ENCODE measurements around the gene CBX4. TPM values are rescaled to one million over a fixed set of nuclear protein-coding genes. Genes with fewer than 3 reads are reported as not detected.
A peak's percentile ranks its signal among the peaks of the same experiment; 100 is the strongest.

CBX4 gene
- total and polyA plus RNA-seq, 2 of the 4 experiments (the other 2 are of a cell fraction), result 3.2 to 9.4 TPM

GRCh38 chr17:79849953-79850352, 10.7 kb upstream of the CBX4 start:
- peak overlapping the region; percentile 59 for H2AK9ac ChIP-seq (replicated peaks; ENCODE audit: low read depth, low read length, poor library complexity)
- no TSS peak for BruUV-seq (replicated peaks)
- no peak overlapping the region for H3K4me3 ChIP-seq (ENCODE audit: insufficient read depth, low read depth, low read length)
- no peak overlapping the region for H3K23ac ChIP-seq (ENCODE audit: low read depth, low read length)
- no peak overlapping the region for H3K4me2 ChIP-seq (ENCODE audit: low read depth, low read length)
- H4K5ac ChIP-seq (ENCODE audit: low read depth, low read length), result no peak overlapping the region
- intact Hi-C loops (cut with micrococcal nuclease) (loop anchor here (10.0 kb wide), 1 partner anchor 55 kb away; no protein-coding TSS in a partner anchor), in situ Hi-C loops (cut with MboI; ENCODE audit: low sequenced_read_pairs) (loop anchor here (10.0 kb wide), 1 partner anchor 135 kb away; no protein-coding TSS in a partner anchor), dilution Hi-C loops (cut with HindIII; ENCODE audit: low sequenced_read_pairs, unreplicated experiment) (no loop called here)
- H3K56ac ChIP-seq (ENCODE audit: extremely low read depth, insufficient read depth, low read length), result no peak overlapping the region
- peak overlapping the region; percentile 76 for H2AK5ac ChIP-seq (ENCODE audit: low read depth, low read length)
- no peak overlapping the region for H3K18ac ChIP-seq (ENCODE audit: low read depth, low read length)
- no peak overlapping the region; a peak in 1 of 4 replicates for H4K8ac ChIP-seq (ENCODE audit: low read depth in 2 of 2, low read length in 2 of 2)
- ChIA-PET CTCF (interaction anchor here (0.7 to 2.6 kb wide), 3 partner anchors 10 to 144 kb away, joined by 3 to 8 read pairs (median 3); partner anchors contain the start of gene CBX4), POLR2A (ENCODE audit: unreplicated experiment) (no interaction called here)
- TF ChIP-seq NFE2L2 (IDR thresholded peaks at IDR 0.05; ENCODE audit: low read depth, low read length) (no peak), CHD1 (IDR thresholded peaks at IDR 0.05; ENCODE audit: low read depth, low read length) (no peak), RAD21 (IDR thresholded peaks at IDR 0.05; ENCODE audit: low read length) (no peak), ELK1 (IDR thresholded peaks at IDR 0.05; ENCODE audit: borderline replicate concordance, low read depth, low read length) (no peak), USF2 (IDR thresholded peaks at IDR 0.05; ENCODE audit: low read depth, low read length) (peak; percentile 38; the same call in 1 of the 2 replicates), MXI1 (IDR thresholded peaks at IDR 0.05; ENCODE audit: borderline replicate concordance, low read depth, low read length) (no peak), POLR2A (IDR thresholded peaks at IDR 0.05; ENCODE audit: low read depth, low read length) (no peak)
- H2BK15ac ChIP-seq (ENCODE audit: low read depth, low read length), result no peak overlapping the region
- H2BK20ac ChIP-seq (ENCODE audit: low read depth, low read length), result no peak overlapping the region
- H3K27ac ChIP-seq (ENCODE audit: insufficient read depth, low read length), result no peak overlapping the region
- DNase-seq (no peak), ATAC-seq (ENCODE audit: low read depth) (no peak)
- H4K20me1 ChIP-seq (ENCODE audit: insufficient read depth, low read length), result no peaks in the 10 kb centered on the region
- H3K4ac ChIP-seq (ENCODE audit: low read depth, low read length), result peak overlapping the region; percentile 32
- H4K91ac ChIP-seq (ENCODE audit: insufficient read depth, low read depth, low read length), result no peak overlapping the region
- H3K4me1 ChIP-seq (ENCODE audit: control insufficient read depth, insufficient read depth, low read length), result peaks cover 6% of the 10 kb centered on the region
- 67% methylated on average over 3 of the region's 8 CpGs; no CpG with 5 or more reads in 1 of the 2 experiments for WGBS, 2 experiments (ENCODE audit: extremely low coverage in 2 of 2, insufficient read length in 1 of 2)
- no peak overlapping the region for H2BK5ac ChIP-seq (ENCODE audit: low read depth, low read length, poor library complexity, severe bottlenecking)
- no peaks in the 10 kb centered on the region; the same call in 1 of the 2 replicates for H3K27me3 ChIP-seq (ENCODE audit: control insufficient read depth, insufficient read depth, low read length)
- H2AFZ ChIP-seq (replicated peaks; ENCODE audit: low read length, poor library complexity), result peak overlapping the region; percentile 70
- H2BK120ac ChIP-seq (ENCODE audit: low read depth, low read length), result peak overlapping the region; percentile 15
- H3K9ac ChIP-seq (ENCODE audit: low read depth, low read length), result no peak overlapping the region
- H3K14ac ChIP-seq (replicated peaks; ENCODE audit: low read depth, low read length), result no peak overlapping the region
- H3K79me1 ChIP-seq (ENCODE audit: low read depth in 1 of 2, low read length in 2 of 2), result no peaks in the 10 kb centered on the region
- H3K9me1 ChIP-seq (ENCODE audit: insufficient read depth, low read length), result peaks cover 6% of the 10 kb centered on the region; the same call in 1 of the 2 replicates
- H3K36me3 ChIP-seq (ENCODE audit: control insufficient read depth, insufficient read depth, low read length), result no peaks in the 10 kb centered on the region
- no peaks in the 10 kb centered on the region for H3K9me3 ChIP-seq (ENCODE audit: control insufficient read depth, insufficient read depth, low read length)

Data from IMR-90 (cell line).